ENCODE measurements around the gene PITX3. TPM values are rescaled to one million over a fixed set of nuclear protein-coding genes. Genes with fewer than 3 reads are reported as not detected.

The PITX3 gene
- total RNA-seq, 1 donor from 2014 or later: not detected

DNA sequence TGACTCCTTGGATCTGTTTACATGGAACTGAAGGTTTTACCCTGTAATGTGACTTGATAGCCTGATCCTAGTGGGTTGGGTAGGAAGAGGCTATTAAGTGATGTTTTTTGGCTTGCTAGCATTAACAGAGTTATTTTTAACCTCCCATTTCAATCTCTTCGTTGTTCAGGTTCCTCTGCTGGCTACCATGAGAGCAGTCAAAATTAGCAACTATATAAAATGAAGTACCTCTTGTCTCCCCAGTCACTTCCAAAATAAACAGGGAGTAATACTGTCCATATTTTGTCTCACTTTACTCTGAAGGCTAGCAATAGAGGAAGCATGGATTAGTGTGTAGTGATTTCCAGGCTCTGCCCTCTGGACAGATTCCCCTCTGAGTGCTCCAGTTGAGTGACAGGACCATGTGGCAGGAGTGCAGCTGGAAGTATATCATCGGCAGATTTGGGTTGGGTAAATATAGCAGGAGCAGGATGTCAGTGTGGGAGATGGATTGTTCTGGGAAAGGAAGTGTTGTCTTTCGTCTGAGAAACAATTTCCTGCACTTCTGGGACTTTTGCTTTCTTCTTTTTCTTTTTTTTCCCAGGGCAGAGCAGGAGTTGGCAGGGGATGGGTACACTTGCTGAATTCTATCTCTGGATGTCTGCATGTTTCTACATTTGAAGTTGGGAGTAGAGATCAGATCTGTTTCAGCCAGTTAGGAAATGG, 39.2 kb upstream of the PITX3 start:
- Histone ChIP-seq H3K36me3 (no peaks in the 10 kb centered on the region), H3K27me3 (no peaks in the 10 kb centered on the region), H3K4me3 (peak overlapping the region; percentile 20), H3K9me3 (no peaks in the 10 kb centered on the region), H3K4me1 (peaks cover 37% of the 10 kb centered on the region), H3K27ac (peak overlapping the region; percentile 45)
- TF ChIP-seq, protein P1, sequence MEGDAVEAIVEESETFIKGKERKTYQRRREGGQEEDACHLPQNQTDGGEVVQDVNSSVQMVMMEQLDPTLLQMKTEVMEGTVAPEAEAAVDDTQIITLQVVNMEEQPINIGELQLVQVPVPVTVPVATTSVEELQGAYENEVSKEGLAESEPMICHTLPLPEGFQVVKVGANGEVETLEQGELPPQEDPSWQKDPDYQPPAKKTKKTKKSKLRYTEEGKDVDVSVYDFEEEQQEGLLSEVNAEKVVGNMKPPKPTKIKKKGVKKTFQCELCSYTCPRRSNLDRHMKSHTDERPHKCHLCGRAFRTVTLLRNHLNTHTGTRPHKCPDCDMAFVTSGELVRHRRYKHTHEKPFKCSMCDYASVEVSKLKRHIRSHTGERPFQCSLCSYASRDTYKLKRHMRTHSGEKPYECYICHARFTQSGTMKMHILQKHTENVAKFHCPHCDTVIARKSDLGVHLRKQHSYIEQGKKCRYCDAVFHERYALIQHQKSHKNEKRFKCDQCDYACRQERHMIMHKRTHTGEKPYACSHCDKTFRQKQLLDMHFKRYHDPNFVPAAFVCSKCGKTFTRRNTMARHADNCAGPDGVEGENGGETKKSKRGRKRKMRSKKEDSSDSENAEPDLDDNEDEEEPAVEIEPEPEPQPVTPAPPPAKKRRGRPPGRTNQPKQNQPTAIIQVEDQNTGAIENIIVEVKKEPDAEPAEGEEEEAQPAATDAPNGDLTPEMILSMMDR (IDR thresholded peaks at IDR 0.05): no peak
- ATAC-seq: peak; percentile 66
- DNase-seq: no peak
- intact Hi-C loops (cut with DNase I): no loop called here

DNA sequence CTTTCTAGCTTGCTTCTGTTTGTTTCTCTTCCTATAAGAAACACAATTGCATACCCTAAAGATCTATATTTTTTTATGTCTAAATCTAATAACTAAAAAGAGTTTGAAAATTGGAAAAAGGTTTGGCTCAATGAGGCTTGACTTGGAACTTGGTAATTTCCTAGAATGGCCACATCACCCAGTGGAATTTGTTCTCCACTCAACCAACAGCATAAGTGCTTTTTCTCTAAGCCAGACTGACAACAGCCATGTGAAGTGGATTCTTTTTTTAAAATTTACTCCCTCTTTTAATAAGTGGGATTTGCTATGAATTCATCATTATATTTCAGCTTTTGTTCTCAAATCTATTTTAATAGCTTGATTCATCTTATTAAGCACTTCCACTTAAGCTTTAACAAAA, 37.8 kb upstream of the PITX3 start:
- H3K9me3 ChIP-seq: no peaks in the 10 kb centered on the region
- no peaks in the 10 kb centered on the region for H3K36me3 ChIP-seq
- no peak for DNase-seq
- H3K27ac ChIP-seq: no peak overlapping the region
- TF ChIP-seq, protein P1 (IDR thresholded peaks at IDR 0.05): no peak
- no peaks in the 10 kb centered on the region for H3K27me3 ChIP-seq
- ATAC-seq: no peak
- intact Hi-C loops (cut with DNase I): no loop called here
- H3K4me1 ChIP-seq: peaks cover 39% of the 10 kb centered on the region
- H3K4me3 ChIP-seq: no peak overlapping the region

DNA sequence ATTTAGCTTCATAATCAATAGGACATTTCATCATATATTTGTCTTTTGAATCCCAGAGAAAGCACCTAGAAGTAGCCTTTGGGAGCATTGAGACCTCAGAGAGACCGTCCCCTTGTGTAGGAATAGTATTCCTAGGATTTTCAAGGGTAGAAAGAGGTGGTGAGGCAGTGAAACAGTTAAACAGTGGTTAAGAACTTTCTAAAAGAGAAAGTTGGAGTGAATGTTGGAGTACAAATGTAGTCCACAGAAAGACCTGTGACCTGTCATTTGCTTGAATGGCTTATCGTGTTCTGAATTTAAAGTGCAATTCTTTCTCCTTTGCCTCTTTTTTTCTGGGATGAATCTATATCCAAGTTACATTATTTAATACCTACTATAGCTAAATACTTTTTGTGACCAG, 34.0 kb upstream of the PITX3 start:
- intact Hi-C loops (cut with DNase I): no loop called here
- Histone ChIP-seq H3K36me3 (no peaks in the 10 kb centered on the region), H3K4me1 (peaks cover 21% of the 10 kb centered on the region), H3K9me3 (no peaks in the 10 kb centered on the region), H3K27ac (no peak overlapping the region), H3K4me3 (no peak overlapping the region), H3K27me3 (no peaks in the 10 kb centered on the region)
- DNase-seq (no peak), ATAC-seq (no peak)
- TF ChIP-seq, protein P1 (IDR thresholded peaks at IDR 0.05): no peak

DNA sequence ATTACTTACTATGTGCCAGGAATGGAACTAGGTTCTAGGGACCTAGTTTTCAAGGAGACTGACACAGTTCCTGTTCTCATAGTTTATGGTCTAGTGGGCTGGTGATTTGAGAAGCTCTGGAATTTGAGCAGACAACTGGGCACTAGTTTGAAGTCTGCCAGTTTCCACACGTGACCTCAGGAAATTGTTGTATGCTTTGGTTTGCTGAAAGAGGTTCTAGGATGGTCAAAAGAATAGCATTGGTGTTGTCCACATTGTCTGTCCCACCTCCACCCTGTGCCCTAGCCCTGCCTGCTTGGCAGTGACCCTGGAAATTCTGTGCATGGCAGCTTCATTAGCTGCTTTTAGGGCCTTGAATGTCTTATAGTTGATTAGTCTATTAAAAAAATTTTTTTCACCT, 32.8 kb upstream of the PITX3 start:
- TF ChIP-seq, protein P1 (IDR thresholded peaks at IDR 0.05): no peak
- intact Hi-C loops (cut with DNase I): no loop called here
- H3K36me3 ChIP-seq: no peaks in the 10 kb centered on the region
- H3K4me3 ChIP-seq: no peak overlapping the region
- H3K27ac ChIP-seq: no peak overlapping the region
- no peaks in the 10 kb centered on the region for H3K9me3 ChIP-seq
- no peak for ATAC-seq
- H3K4me1 ChIP-seq: peaks cover 14% of the 10 kb centered on the region
- no peaks in the 10 kb centered on the region for H3K27me3 ChIP-seq
- no peak for DNase-seq

DNA sequence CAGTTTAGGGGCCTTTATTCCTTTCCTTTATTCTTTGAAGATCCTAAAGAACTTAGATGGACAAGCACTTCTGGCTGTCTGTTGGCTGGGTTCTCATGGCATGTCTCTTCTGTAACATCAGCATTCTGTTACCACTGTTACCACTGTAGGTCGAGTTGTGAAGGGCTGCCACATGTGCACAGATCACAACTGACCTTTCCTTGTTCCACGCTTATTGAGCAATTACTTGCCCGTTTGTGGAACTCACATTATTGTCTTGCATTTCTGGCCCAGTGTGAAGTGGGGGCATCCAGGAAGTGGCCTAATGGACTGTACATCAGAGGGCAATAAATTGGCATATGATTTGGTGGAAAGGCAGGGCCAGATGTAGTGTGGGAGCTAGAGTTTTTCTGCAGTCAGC, 27.7 kb upstream of the PITX3 start:
- intact Hi-C loops (cut with DNase I): no loop called here
- H3K27ac ChIP-seq: no peak overlapping the region
- H3K4me3 ChIP-seq: no peak overlapping the region
- TF ChIP-seq, protein P1 (IDR thresholded peaks at IDR 0.05): no peak
- ATAC-seq: peak; percentile 67
- H3K4me1 ChIP-seq: peaks cover 31% of the 10 kb centered on the region
- no peak for DNase-seq
- no peaks in the 10 kb centered on the region for H3K9me3 ChIP-seq
- H3K36me3 ChIP-seq: peaks cover 9% of the 10 kb centered on the region
- H3K27me3 ChIP-seq: no peaks in the 10 kb centered on the region
